Breast epithelium (tissue), 4 donors: Measurements from ENCODE around the gene OPTN. TPM values are rescaled to one million over a fixed set of nuclear protein-coding genes. Genes with fewer than 3 reads are reported as not detected.

Experiments used
- DNase-seq, 2 donors: peaks; one replicate each; pipeline ENCODE4 v3.0.0-alpha.2; 2019; ENCODE audit warnings: low spot score in 2 of 2
- H3K27ac ChIP-seq, 2 donors: fragments of 200-600 bp; sonication (generic) in 1 of 2; one replicate each; pipeline ENCODE4 v1.5.1; 2016 to 2019; ENCODE audit warnings: mild to moderate bottlenecking in 1 of 2
- H3K27me3 ChIP-seq, 2 donors: fragments of 200-600 bp; sonication (generic) in 1 of 2; one replicate each; pipeline versions ENCODE4 v1.5.1 to v1.6.0; 2017 to 2019; ENCODE audit warnings: control low read depth in 1 of 2, mild to moderate bottlenecking in 1 of 2
- H3K36me3 ChIP-seq: fragments of 200-600 bp; one replicate; pipeline ENCODE4 v1.5.1; 2019
- H3K4me1 ChIP-seq, 2 donors: fragments of 200-600 bp; sonication (generic); one replicate each; pipeline ENCODE4 v1.5.1; 2016 to 2019; ENCODE audit warnings: control low read depth in 1 of 2
- H3K4me3 ChIP-seq, 3 donors: fragments of 200-600 bp; sonication (generic); 1 replicate in 2 of 3; 2 replicates in 1 of 3; pipeline ENCODE4 v1.5.1; 2016 to 2019; ENCODE audit warnings: mild to moderate bottlenecking in 3 of 3, moderate library complexity in 2 of 3
- H3K9me3 ChIP-seq, 2 donors: fragments of 200-600 bp; sonication (generic) in 1 of 2; one replicate each; pipeline ENCODE4 v1.5.1; 2016 to 2019; ENCODE audit warnings: control low read depth in 1 of 2
- POLR2A ChIP-seq: fragments of 450-650 bp; IDR thresholded peaks from one replicate; pipeline ENCODE4 v1.6.1; 2016; ENCODE audit warnings: antibody characterized with exemption, mild to moderate bottlenecking, moderate library complexity
- POLR2AphosphoS5 ChIP-seq, 3 donors: sonication (generic); formaldehyde crosslinking; IDR thresholded peaks; one replicate each; pipeline ENCODE4 v1.6.1; 2017; ENCODE audit warnings: antibody characterized with exemption in 3 of 3
- intact Hi-C: fragments of 100-400 bp; cut with DNase I; formaldehyde crosslinking; loops from one replicate; pipeline ENCODE4 v1.15.1; 2023; ENCODE audit warnings: low total_unique reads
- total RNA-seq, 3 donors: library from RNA; depleted of rRNA; stranded (reverse); fragments of >200 nt; gene quantifications; one replicate each; pipeline ENCODE4 v1.1.0, GENCODE V29; 2016
- TF ChIP-seq, protein P1 (sequence below), 3 donors: fragments of 450-650 bp; IDR thresholded peaks; one replicate each; pipeline ENCODE4 v1.5.1; 2016 to 2017; ENCODE audit warnings: antibody characterized with exemption in 3 of 3, mild to moderate bottlenecking in 3 of 3, moderate library complexity in 3 of 3

Gene OPTN
- total RNA-seq, 3 donors from 2014 or later, result 43.9 to 119 (median 49.2) TPM

DNA sequence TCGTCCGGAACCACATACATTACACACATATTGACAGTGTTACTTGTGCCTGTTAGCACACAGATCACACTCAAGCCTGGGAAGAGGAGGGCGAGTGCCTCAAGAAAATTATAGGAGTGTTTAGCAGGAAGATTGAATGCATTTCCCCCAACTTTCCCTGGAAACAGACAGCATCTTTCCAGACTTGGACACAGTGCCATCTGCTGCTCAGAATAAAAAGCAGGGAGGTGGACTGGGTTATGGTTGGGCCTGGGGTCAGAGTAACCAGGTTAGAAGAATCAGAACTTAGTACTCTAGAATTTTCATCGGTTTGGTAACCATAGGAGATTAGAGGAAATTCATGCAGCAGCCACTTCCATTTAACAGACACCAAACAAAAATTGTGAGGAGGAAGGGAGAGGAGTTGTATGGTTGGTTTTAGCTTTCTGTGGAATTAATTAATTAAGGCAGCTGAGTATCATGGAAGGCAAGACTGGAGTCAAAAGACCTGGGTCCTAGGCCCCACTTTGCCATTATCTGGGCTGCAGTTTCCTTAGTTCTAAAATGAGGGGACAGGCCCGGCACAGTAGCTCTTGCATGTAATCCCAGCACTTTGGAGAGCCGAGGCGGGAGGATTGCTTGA lies 43.4 kb upstream of the OPTN start:
- Histone ChIP-seq H3K4me1 (no peaks in the 10 kb centered on the region), H3K36me3 (no peaks in the 10 kb centered on the region), H3K27ac (no peak overlapping the region), H3K9me3 (no peaks in the 10 kb centered on the region), H3K27me3 (no peaks in the 10 kb centered on the region), H3K4me3 (no peak overlapping the region)
- TF ChIP-seq POLR2AphosphoS5 (IDR thresholded peaks at IDR 0.05) (no peak), POLR2A (no peak)
- TF ChIP-seq, protein P1, sequence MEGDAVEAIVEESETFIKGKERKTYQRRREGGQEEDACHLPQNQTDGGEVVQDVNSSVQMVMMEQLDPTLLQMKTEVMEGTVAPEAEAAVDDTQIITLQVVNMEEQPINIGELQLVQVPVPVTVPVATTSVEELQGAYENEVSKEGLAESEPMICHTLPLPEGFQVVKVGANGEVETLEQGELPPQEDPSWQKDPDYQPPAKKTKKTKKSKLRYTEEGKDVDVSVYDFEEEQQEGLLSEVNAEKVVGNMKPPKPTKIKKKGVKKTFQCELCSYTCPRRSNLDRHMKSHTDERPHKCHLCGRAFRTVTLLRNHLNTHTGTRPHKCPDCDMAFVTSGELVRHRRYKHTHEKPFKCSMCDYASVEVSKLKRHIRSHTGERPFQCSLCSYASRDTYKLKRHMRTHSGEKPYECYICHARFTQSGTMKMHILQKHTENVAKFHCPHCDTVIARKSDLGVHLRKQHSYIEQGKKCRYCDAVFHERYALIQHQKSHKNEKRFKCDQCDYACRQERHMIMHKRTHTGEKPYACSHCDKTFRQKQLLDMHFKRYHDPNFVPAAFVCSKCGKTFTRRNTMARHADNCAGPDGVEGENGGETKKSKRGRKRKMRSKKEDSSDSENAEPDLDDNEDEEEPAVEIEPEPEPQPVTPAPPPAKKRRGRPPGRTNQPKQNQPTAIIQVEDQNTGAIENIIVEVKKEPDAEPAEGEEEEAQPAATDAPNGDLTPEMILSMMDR (IDR thresholded peaks at IDR 0.05), result no peak
- DNase-seq, result no peak
- intact Hi-C loops, result no loop called here

DNA sequence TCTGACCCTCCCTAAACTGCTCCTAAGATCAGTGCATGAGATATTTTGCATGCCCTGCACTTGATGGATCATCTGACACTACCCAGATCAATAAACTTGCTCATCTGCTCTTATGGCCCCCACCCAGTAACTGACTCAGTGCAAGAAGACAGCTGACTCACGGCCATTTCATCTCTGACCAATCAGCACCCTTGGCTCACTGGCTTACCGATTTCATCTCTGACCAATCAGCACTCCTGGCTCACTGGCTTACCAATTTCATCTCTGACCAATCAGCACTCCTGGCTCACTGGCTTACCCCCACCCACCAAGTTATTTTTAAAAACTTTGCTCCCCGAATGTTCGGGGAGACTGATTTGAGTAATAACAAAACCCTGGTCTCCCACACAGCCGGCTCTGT lies 37.2 kb upstream of the OPTN start:
- no peaks in the 10 kb centered on the region for H3K36me3 ChIP-seq
- intact Hi-C loops, result no loop called here
- no peaks in the 10 kb centered on the region for H3K4me1 ChIP-seq
- no peaks in the 10 kb centered on the region for H3K9me3 ChIP-seq
- no peak overlapping the region for H3K4me3 ChIP-seq
- no peak for DNase-seq
- no peaks in the 10 kb centered on the region for H3K27me3 ChIP-seq
- no peak overlapping the region for H3K27ac ChIP-seq
- TF ChIP-seq, protein P1 (IDR thresholded peaks at IDR 0.05), result no peak
- TF ChIP-seq POLR2AphosphoS5 (IDR thresholded peaks at IDR 0.05) (no peak), POLR2A (no peak)

DNA sequence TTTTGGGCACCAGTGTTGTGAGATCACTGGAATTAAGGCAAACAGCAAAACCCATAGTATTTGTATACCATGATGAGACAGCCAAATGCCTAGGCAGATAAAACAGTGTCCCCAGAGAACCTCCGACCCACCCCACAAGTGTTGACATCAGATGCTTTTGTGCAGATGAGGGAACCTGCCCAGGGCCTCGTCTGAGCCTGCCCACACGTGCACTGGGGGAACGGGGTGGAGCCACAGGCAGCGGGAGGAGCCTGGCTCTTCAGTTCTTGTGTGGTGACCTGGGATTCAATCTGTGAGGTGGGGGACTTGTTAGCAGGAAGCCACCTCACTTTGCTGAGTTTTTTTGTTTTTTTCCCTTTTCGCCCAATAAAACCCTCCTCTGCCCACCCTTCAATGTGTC lies 33.4 kb upstream of the OPTN start:
- Histone ChIP-seq H3K36me3 (no peaks in the 10 kb centered on the region), H3K9me3 (no peaks in the 10 kb centered on the region), H3K27ac (no peak overlapping the region), H3K27me3 (no peaks in the 10 kb centered on the region), H3K4me1 (no peaks in the 10 kb centered on the region), H3K4me3 (no peak overlapping the region)
- intact Hi-C loops, result no loop called here
- TF ChIP-seq POLR2A, result no peak
- TF ChIP-seq, protein P1 (IDR thresholded peaks at IDR 0.05), result no peak
- no peak for TF ChIP-seq POLR2AphosphoS5 (IDR thresholded peaks at IDR 0.05)
- DNase-seq, result no peak

DNA sequence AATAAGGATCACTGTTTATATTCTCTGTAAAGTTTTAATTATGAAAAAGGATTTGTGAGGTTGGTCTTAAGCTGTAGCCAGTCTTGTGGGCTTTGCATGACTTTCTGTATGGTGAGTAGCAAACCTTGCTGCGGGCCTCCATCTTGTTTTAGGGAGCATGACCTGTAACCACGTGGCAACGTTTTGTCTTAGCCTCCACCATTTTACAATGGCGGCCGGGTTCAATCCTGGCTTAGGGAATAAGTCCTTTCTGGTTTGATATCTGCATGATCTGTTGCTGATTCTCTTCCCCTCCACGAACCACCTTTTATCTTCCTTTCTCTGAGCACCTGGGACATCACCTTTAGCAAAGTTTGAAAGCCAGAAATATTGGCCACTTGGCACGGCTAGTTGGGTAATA lies 32.5 kb upstream of the OPTN start:
- DNase-seq, result no peak
- intact Hi-C loops, result no loop called here
- no peak overlapping the region for H3K27ac ChIP-seq
- H3K4me3 ChIP-seq, result no peak overlapping the region
- no peaks in the 10 kb centered on the region for H3K4me1 ChIP-seq
- no peaks in the 10 kb centered on the region for H3K9me3 ChIP-seq
- H3K36me3 ChIP-seq, result no peaks in the 10 kb centered on the region
- no peaks in the 10 kb centered on the region for H3K27me3 ChIP-seq
- TF ChIP-seq POLR2AphosphoS5 (IDR thresholded peaks at IDR 0.05), result no peak
- no peak for TF ChIP-seq POLR2A
- TF ChIP-seq, protein P1 (IDR thresholded peaks at IDR 0.05), result no peak

DNA sequence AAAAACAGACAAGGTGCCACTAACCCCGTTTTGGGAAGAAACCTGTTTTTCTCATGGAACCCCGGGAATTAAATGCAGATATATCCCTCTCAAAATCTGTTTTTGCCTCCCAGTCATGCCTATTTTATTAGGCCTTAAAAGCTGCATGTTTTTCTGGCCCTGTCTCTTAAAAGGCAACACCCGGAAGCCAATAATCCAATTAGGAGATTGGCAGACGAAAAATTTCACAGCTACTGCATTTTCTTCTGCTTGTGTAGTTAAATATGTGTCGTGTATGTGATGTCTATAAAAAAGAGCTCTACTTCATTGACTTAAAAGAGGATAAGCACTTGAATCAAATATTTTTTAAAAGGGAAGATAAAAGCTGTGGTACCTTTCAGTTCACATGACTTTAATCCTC lies 31.9 kb upstream of the OPTN start:
- intact Hi-C loops, result no loop called here
- Histone ChIP-seq H3K27ac (no peak overlapping the region), H3K4me1 (no peaks in the 10 kb centered on the region), H3K9me3 (no peaks in the 10 kb centered on the region), H3K4me3 (no peak overlapping the region), H3K36me3 (no peaks in the 10 kb centered on the region), H3K27me3 (no peaks in the 10 kb centered on the region)
- no peak for DNase-seq
- TF ChIP-seq POLR2AphosphoS5 (IDR thresholded peaks at IDR 0.05) (no peak), POLR2A (no peak)
- TF ChIP-seq, protein P1 (IDR thresholded peaks at IDR 0.05), result no peak
